Liver (tissue), 9 donors: ENCODE measurements around the gene TVP23A. TPM values are rescaled to one million over a fixed set of nuclear protein-coding genes. Genes with fewer than 3 reads are reported as not detected.

Experiments
- DNase-seq: peaks from one replicate; pipeline ENCODE4 v3.0.0-alpha.2; 2017; ENCODE audit warnings: low spot score
- H3K27ac ChIP-seq, 2 donors: one replicate each; pipeline ENCODE4 v1.7.0; 2013; ENCODE audit warnings: inconsistent platforms in 2 of 2, low read length in 2 of 2, control low read depth in 1 of 2, low read depth in 1 of 2, mild to moderate bottlenecking in 1 of 2
- H3K27me3 ChIP-seq, 4 donors: one replicate each; pipeline versions ENCODE4 v1.6.1 to v1.7.0; 2013; ENCODE audit warnings: low read length in 3 of 4, inconsistent platforms in 1 of 4, mild to moderate bottlenecking in 1 of 4, moderate library complexity in 1 of 4; ENCODE audit not compliant: control insufficient read depth in 4 of 4, insufficient read depth in 4 of 4
- H3K36me3 ChIP-seq, 4 donors: one replicate each; pipeline versions ENCODE4 v1.6.1 to v1.7.0; 2013; ENCODE audit warnings: low read length in 3 of 4, mild to moderate bottlenecking in 3 of 4, low read depth in 1 of 4, moderate library complexity in 1 of 4; ENCODE audit not compliant: control insufficient read depth in 4 of 4, insufficient read depth in 3 of 4
- H3K4me1 ChIP-seq, 4 donors: one replicate each; pipeline versions ENCODE4 v1.6.1 to v1.7.0; 2013; ENCODE audit warnings: low read length in 3 of 4, mild to moderate bottlenecking in 3 of 4, moderate library complexity in 1 of 4; ENCODE audit not compliant: control insufficient read depth in 4 of 4, insufficient read depth in 4 of 4
- H3K4me3 ChIP-seq, 3 donors: one replicate each; pipeline versions ENCODE4 v1.6.1 to v1.7.0; 2013; ENCODE audit warnings: low read length in 3 of 3, control low read depth in 1 of 3, low read depth in 1 of 3, mild to moderate bottlenecking in 1 of 3
- H3K9ac ChIP-seq, 2 donors: one replicate each; pipeline ENCODE4 v1.7.0; 2013; ENCODE audit warnings: low read length in 2 of 2, mild to moderate bottlenecking in 2 of 2, moderate library complexity in 2 of 2, control low read depth in 1 of 2, low read depth in 1 of 2
- H3K9me3 ChIP-seq, 4 donors: one replicate each; pipeline versions ENCODE4 v1.6.1 to v1.7.0; 2013; ENCODE audit warnings: low read length in 3 of 4; ENCODE audit not compliant: control insufficient read depth in 4 of 4
- EGR1 ChIP-seq, 2 donors: IDR thresholded peaks; 2 replicates each; pipeline ENCODE4 v1.6.1; 2016 to 2018; ENCODE audit warnings: antibody characterized with exemption in 2 of 2, low read depth in 2 of 2
- FOXA1 ChIP-seq: IDR thresholded peaks from 2 replicates; pipeline ENCODE4 v1.6.1; 2016; ENCODE audit warnings: antibody characterized with exemption
- FOXA2 ChIP-seq: IDR thresholded peaks from 2 replicates; pipeline ENCODE4 v1.6.1; 2016; ENCODE audit warnings: antibody characterized with exemption
- GABPA ChIP-seq, 2 donors: IDR thresholded peaks in 1 of 2; conservative IDR thresholded peaks in 1 of 2; 2 replicates each; pipeline ENCODE4 v1.6.1; 2016; ENCODE audit warnings: antibody characterized with exemption in 2 of 2, mild to moderate bottlenecking in 1 of 2, moderate library complexity in 1 of 2
- HNF4A ChIP-seq, 2 donors: conservative IDR thresholded peaks; 2 replicates each; pipeline ENCODE4 v1.6.1; 2016; ENCODE audit warnings: antibody characterized with exemption in 2 of 2, mild to moderate bottlenecking in 2 of 2
- HNF4G ChIP-seq: IDR thresholded peaks from 2 replicates; pipeline ENCODE4 v1.6.1; 2016; ENCODE audit warnings: antibody characterized with exemption
- JUND ChIP-seq, 2 donors: IDR thresholded peaks; 2 replicates each; pipeline ENCODE4 v1.6.1; 2016; ENCODE audit warnings: antibody characterized with exemption in 2 of 2
- NR2F2 ChIP-seq: IDR thresholded peaks from 2 replicates; pipeline ENCODE4 v1.6.1; 2016; ENCODE audit warnings: antibody characterized with exemption
- RAD21 ChIP-seq, 2 donors: IDR thresholded peaks; 2 replicates each; pipeline ENCODE4 v1.6.1; 2016; ENCODE audit warnings: antibody characterized with exemption in 2 of 2, mild to moderate bottlenecking in 2 of 2
- RXRA ChIP-seq, 2 donors: IDR thresholded peaks; 2 replicates each; pipeline ENCODE4 v1.6.1; 2017 to 2018; ENCODE audit warnings: antibody characterized with exemption in 2 of 2, mild to moderate bottlenecking in 1 of 2
- SP1 ChIP-seq: IDR thresholded peaks from 2 replicates; pipeline ENCODE4 v1.6.1; 2018; ENCODE audit warnings: antibody characterized with exemption, mild to moderate bottlenecking
- TAF1 ChIP-seq: conservative IDR thresholded peaks from 2 replicates; pipeline ENCODE4 v1.6.1; 2016; ENCODE audit warnings: antibody characterized with exemption, mild to moderate bottlenecking
- YY1 ChIP-seq: IDR thresholded peaks from 2 replicates; pipeline ENCODE4 v1.6.1; 2016; ENCODE audit warnings: antibody characterized with exemption, mild to moderate bottlenecking
- WGBS: extraction: QIAGEN DNeasy Blood & Tissue Kit; methylation state at CpG from one replicate; pipeline ENCODE4 v1.1.7; 2013; 5-methylcytosine and 5-hydroxymethylcytosine counted together
- polyA plus RNA-seq, 2 donors: library from polyadenylated mRNA; stranded (reverse) in 1 of 2; unstranded in 1 of 2; fragments of 200-250 nt in 1 of 2; fragments of >200 nt in 1 of 2; fragmentation: Nextera tagmentation in 1 of 2; extraction: Ambion mirVana in 1 of 2; gene quantifications; one replicate each; pipeline versions ENCODE4 v1.2.1 to v1.2.3, GENCODE V29; 2013 to 2015
- total RNA-seq, 2 donors: library from RNA; depleted of rRNA; stranded (reverse); fragments of >200 nt; gene quantifications; one replicate each; pipeline ENCODE4 v1.2.3, GENCODE V29; 2014
- TF ChIP-seq, protein P1 (sequence below): IDR thresholded peaks from 2 replicates; pipeline ENCODE4 v1.6.1; 2016; ENCODE audit warnings: antibody characterized with exemption
- TF ChIP-seq, protein P2 (sequence below): IDR thresholded peaks from 2 replicates; pipeline ENCODE4 v1.6.1; 2016; ENCODE audit warnings: antibody characterized with exemption, mild to moderate bottlenecking
- TF ChIP-seq, protein P3 (sequence below): fragments of 150-350 bp; IDR thresholded peaks from 2 replicates; pipeline ENCODE4 v1.5.1; 2017; ENCODE audit warnings: improper control_type of control experiment, low read depth, low read length; ENCODE audit not compliant: missing input control
- TF ChIP-seq, protein P4 (sequence below): IDR thresholded peaks from 2 replicates; pipeline ENCODE4 v1.6.1; 2016; ENCODE audit warnings: antibody characterized with exemption
- TF ChIP-seq, protein P5 (sequence below): IDR thresholded peaks from 2 replicates; pipeline ENCODE4 v1.6.1; 2016; ENCODE audit warnings: antibody characterized with exemption
- donor health status: healthy.
- donor health status: healthy.
- donor health status: healthy.
- donor health status: healthy.
- donor health status: healthy.

The TVP23A gene
- total and polyA plus RNA-seq, 4 donors = 0.09 to 0.32 (median 0.09) TPM; not detected in 1

DNA sequence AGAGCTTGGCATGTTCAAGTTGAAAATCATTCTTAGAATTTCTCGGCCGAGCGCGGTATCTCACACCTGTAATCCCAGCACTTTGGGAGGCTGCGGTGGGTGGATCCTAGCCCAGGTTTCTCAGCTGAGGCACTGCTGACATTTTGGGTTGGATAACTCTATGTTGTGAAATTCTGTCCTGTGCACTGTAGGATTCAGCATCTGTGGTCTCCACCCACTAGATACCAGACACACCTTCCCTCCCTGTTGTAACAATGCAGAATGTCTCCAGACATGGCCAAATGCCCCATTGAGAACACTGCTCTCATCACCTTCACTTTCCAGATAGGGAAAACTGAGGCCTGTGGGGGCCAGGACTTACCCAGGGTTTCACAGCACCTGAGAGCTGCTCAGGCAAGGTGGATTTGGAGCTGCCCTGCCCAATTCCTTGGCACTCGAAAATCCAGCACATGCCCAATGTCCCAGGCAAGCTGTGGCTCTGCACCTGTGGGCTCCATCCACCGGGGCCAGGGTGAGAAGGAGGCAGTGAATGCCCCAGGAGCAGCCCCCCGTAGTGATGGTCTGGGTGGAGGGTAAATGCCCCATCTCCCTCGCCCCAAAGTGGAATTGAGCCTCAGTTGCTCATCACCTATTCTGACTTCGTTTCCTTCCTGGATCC, 20.2 kb upstream of the TVP23A start:
- no peak overlapping the region for H3K27ac ChIP-seq
- WGBS = 84% methylated on average over 10 of the region's 10 CpGs

More for the DNA sequence above, 20.2 kb upstream of the TVP23A start:
- H3K9ac ChIP-seq = no peak overlapping the region
- no peak for TF ChIP-seq JUND (IDR thresholded peaks at IDR 0.05)
- no peak for TF ChIP-seq RAD21 (IDR thresholded peaks at IDR 0.05)
- TF ChIP-seq FOXA2 = no peak
- no peak for TF ChIP-seq SP1
- no peak for TF ChIP-seq HNF4A (conservative IDR thresholded peaks at IDR 0.05)
- TF ChIP-seq HNF4G = no peak
- TF ChIP-seq, protein P1, sequence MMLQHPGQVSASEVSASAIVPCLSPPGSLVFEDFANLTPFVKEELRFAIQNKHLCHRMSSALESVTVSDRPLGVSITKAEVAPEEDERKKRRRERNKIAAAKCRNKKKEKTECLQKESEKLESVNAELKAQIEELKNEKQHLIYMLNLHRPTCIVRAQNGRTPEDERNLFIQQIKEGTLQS = no peak
- TF ChIP-seq, protein P2, sequence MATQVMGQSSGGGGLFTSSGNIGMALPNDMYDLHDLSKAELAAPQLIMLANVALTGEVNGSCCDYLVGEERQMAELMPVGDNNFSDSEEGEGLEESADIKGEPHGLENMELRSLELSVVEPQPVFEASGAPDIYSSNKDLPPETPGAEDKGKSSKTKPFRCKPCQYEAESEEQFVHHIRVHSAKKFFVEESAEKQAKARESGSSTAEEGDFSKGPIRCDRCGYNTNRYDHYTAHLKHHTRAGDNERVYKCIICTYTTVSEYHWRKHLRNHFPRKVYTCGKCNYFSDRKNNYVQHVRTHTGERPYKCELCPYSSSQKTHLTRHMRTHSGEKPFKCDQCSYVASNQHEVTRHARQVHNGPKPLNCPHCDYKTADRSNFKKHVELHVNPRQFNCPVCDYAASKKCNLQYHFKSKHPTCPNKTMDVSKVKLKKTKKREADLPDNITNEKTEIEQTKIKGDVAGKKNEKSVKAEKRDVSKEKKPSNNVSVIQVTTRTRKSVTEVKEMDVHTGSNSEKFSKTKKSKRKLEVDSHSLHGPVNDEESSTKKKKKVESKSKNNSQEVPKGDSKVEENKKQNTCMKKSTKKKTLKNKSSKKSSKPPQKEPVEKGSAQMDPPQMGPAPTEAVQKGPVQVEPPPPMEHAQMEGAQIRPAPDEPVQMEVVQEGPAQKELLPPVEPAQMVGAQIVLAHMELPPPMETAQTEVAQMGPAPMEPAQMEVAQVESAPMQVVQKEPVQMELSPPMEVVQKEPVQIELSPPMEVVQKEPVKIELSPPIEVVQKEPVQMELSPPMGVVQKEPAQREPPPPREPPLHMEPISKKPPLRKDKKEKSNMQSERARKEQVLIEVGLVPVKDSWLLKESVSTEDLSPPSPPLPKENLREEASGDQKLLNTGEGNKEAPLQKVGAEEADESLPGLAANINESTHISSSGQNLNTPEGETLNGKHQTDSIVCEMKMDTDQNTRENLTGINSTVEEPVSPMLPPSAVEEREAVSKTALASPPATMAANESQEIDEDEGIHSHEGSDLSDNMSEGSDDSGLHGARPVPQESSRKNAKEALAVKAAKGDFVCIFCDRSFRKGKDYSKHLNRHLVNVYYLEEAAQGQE = no peak
- TF ChIP-seq NR2F2 = no peak
- TF ChIP-seq, protein P3, sequence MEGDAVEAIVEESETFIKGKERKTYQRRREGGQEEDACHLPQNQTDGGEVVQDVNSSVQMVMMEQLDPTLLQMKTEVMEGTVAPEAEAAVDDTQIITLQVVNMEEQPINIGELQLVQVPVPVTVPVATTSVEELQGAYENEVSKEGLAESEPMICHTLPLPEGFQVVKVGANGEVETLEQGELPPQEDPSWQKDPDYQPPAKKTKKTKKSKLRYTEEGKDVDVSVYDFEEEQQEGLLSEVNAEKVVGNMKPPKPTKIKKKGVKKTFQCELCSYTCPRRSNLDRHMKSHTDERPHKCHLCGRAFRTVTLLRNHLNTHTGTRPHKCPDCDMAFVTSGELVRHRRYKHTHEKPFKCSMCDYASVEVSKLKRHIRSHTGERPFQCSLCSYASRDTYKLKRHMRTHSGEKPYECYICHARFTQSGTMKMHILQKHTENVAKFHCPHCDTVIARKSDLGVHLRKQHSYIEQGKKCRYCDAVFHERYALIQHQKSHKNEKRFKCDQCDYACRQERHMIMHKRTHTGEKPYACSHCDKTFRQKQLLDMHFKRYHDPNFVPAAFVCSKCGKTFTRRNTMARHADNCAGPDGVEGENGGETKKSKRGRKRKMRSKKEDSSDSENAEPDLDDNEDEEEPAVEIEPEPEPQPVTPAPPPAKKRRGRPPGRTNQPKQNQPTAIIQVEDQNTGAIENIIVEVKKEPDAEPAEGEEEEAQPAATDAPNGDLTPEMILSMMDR = no peak
- TF ChIP-seq RXRA (IDR thresholded peaks at IDR 0.05) = no peak
- TF ChIP-seq, protein P4, sequence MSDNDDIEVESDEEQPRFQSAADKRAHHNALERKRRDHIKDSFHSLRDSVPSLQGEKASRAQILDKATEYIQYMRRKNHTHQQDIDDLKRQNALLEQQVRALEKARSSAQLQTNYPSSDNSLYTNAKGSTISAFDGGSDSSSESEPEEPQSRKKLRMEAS = no peak
- no peak for TF ChIP-seq GABPA (IDR thresholded peaks at IDR 0.05 in 1 of 2, conservative IDR thresholded peaks at IDR 0.05 in 1 of 2)
- no peak for TF ChIP-seq TAF1
- TF ChIP-seq FOXA1 = no peak
- TF ChIP-seq YY1 = no peak
- TF ChIP-seq, protein P5, sequence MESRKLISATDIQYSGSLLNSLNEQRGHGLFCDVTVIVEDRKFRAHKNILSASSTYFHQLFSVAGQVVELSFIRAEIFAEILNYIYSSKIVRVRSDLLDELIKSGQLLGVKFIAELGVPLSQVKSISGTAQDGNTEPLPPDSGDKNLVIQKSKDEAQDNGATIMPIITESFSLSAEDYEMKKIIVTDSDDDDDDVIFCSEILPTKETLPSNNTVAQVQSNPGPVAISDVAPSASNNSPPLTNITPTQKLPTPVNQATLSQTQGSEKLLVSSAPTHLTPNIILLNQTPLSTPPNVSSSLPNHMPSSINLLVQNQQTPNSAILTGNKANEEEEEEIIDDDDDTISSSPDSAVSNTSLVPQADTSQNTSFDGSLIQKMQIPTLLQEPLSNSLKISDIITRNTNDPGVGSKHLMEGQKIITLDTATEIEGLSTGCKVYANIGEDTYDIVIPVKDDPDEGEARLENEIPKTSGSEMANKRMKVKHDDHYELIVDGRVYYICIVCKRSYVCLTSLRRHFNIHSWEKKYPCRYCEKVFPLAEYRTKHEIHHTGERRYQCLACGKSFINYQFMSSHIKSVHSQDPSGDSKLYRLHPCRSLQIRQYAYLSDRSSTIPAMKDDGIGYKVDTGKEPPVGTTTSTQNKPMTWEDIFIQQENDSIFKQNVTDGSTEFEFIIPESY = no peak
- TF ChIP-seq EGR1 (IDR thresholded peaks at IDR 0.05; ENCODE audit: low read depth in 2 of 2) = no peak
- H3K36me3 ChIP-seq = no peaks in the 10 kb centered on the region
- H3K4me1 ChIP-seq = peaks cover 0 to 6% (median 0%) of the 10 kb centered on the region in 4 donors
- H3K9me3 ChIP-seq = no peaks in the 10 kb centered on the region
- no peak for DNase-seq
- no peak overlapping the region for H3K4me3 ChIP-seq
- H3K27me3 ChIP-seq = no peaks in the 10 kb centered on the region
